H9 (cell line): ENCODE results near the gene ABHD12. TPM values are rescaled to one million over a fixed set of nuclear protein-coding genes. Genes with fewer than 3 reads are reported as not detected.

Source experiments
- DNase-seq: peaks from one replicate; pipeline ENCODE4 v3.0.0-alpha.2; 2017
- H2AFZ ChIP-seq: one replicate; pipeline ENCODE4 v1.6.1; 2013; ENCODE audit warnings: mild to moderate bottlenecking, low read length, control low read depth, moderate library complexity
- H2AK5ac ChIP-seq: 2 replicates; pipeline ENCODE4 v1.6.1; 2013; ENCODE audit warnings: low read length, control low read depth, mixed read lengths; ENCODE audit not compliant: insufficient read length
- H2BK120ac ChIP-seq: one replicate; pipeline ENCODE4 v1.6.1; 2013; ENCODE audit warnings: low read depth, mild to moderate bottlenecking, low read length, control low read depth, inconsistent platforms; ENCODE audit not compliant: poor library complexity, severe bottlenecking
- H2BK12ac ChIP-seq: 2 replicates; pipeline ENCODE4 v1.6.1; 2013; ENCODE audit warnings: low read length, control low read depth, mixed read lengths, low read depth; ENCODE audit not compliant: insufficient read length
- H2BK15ac ChIP-seq: 2 replicates; pipeline ENCODE4 v1.6.1; 2013; ENCODE audit warnings: low read depth, low read length, control low read depth
- H2BK20ac ChIP-seq: one replicate; pipeline ENCODE4 v1.6.1; 2013; ENCODE audit warnings: low read depth, mild to moderate bottlenecking, low read length, control low read depth, inconsistent platforms; ENCODE audit not compliant: poor library complexity, severe bottlenecking
- H2BK5ac ChIP-seq: 2 replicates; pipeline ENCODE4 v1.6.1; 2013; ENCODE audit warnings: low read length, control low read depth, mixed read lengths; ENCODE audit not compliant: insufficient read length
- H3K14ac ChIP-seq: 2 replicates; pipeline ENCODE4 v1.6.1; 2013; ENCODE audit warnings: low read length, control low read depth; ENCODE audit not compliant: insufficient read depth
- H3K18ac ChIP-seq: 2 replicates; pipeline ENCODE4 v1.6.1; 2013; ENCODE audit warnings: low read depth, mild to moderate bottlenecking, mixed read lengths, low read length, control low read depth; ENCODE audit not compliant: insufficient read length
- H3K23ac ChIP-seq: 2 replicates; pipeline ENCODE4 v1.6.1; 2013; ENCODE audit warnings: low read length, control low read depth, mixed read lengths, low read depth; ENCODE audit not compliant: insufficient read length
- H3K23me2 ChIP-seq: 2 replicates; pipeline ENCODE4 v1.6.1; 2013; ENCODE audit warnings: low read depth, mild to moderate bottlenecking, mixed read lengths, low read length, control low read depth; ENCODE audit not compliant: insufficient read length, poor library complexity, severe bottlenecking
- H3K27ac ChIP-seq: 2 replicates; pipeline ENCODE4 v1.5.1; 2013; ENCODE audit warnings: low read length, control low read depth, mixed read lengths, low read depth; ENCODE audit not compliant: insufficient read length
- H3K27me3 ChIP-seq: 2 replicates; pipeline ENCODE4 v1.6.1; 2013; ENCODE audit warnings: low read length, control low read depth, inconsistent platforms; ENCODE audit not compliant: insufficient read depth
- H3K4ac ChIP-seq: 2 replicates; pipeline ENCODE4 v1.6.1; 2013; ENCODE audit warnings: low read depth, mild to moderate bottlenecking, control low read depth, inconsistent platforms, low read length, moderate library complexity
- H3K4me1 ChIP-seq: 2 replicates; pipeline ENCODE4 v1.6.1; 2013; ENCODE audit warnings: low read length, control low read depth, inconsistent platforms; ENCODE audit not compliant: insufficient read depth
- H3K4me2 ChIP-seq: 2 replicates; pipeline ENCODE4 v1.6.1; 2013; ENCODE audit warnings: low read length, control low read depth, mixed read lengths; ENCODE audit not compliant: insufficient read length, insufficient read depth
- H3K56ac ChIP-seq: 2 replicates; pipeline ENCODE4 v1.6.1; 2013; ENCODE audit warnings: low read depth, mild to moderate bottlenecking, mixed read lengths, low read length, control low read depth; ENCODE audit not compliant: insufficient read length
- H3K79me1 ChIP-seq: 2 replicates; pipeline ENCODE4 v1.6.1; 2013; ENCODE audit warnings: low read depth, mild to moderate bottlenecking, moderate library complexity, low read length, control low read depth, inconsistent platforms; ENCODE audit not compliant: insufficient read depth, poor library complexity, severe bottlenecking
- H3K79me2 ChIP-seq: 2 replicates; pipeline ENCODE4 v1.6.1; 2013; ENCODE audit warnings: low read length, control low read depth, inconsistent platforms; ENCODE audit not compliant: insufficient read depth
- H3K9ac ChIP-seq: 2 replicates; pipeline ENCODE4 v1.6.1; 2013; ENCODE audit warnings: low read length, control low read depth, mixed read lengths; ENCODE audit not compliant: insufficient read length; ENCODE audit errors: extremely low read depth
- H3K9me3 ChIP-seq: one replicate; pipeline ENCODE4 v1.6.1; 2013; ENCODE audit warnings: low read depth, low read length, inconsistent platforms; ENCODE audit not compliant: control insufficient read depth
- H3T11ph ChIP-seq: one replicate; pipeline ENCODE4 v1.6.1; 2013; ENCODE audit warnings: mild to moderate bottlenecking, low read length, control low read depth, inconsistent platforms
- H4K20me1 ChIP-seq: one replicate; pipeline ENCODE4 v1.6.1; 2013; ENCODE audit not compliant: control insufficient read depth, insufficient read length, insufficient read depth
- H4K5ac ChIP-seq: 2 replicates; pipeline ENCODE4 v1.6.1; 2013; ENCODE audit warnings: low read depth, mild to moderate bottlenecking, mixed read lengths, low read length, control low read depth; ENCODE audit not compliant: insufficient read length
- H4K8ac ChIP-seq: replicated peaks from 2 replicates; pipeline ENCODE4 v1.6.1; 2013; ENCODE audit warnings: low read length, control low read depth, mixed read lengths, low read depth; ENCODE audit not compliant: insufficient read length
- H4K91ac ChIP-seq: 2 replicates; pipeline ENCODE4 v1.6.1; 2013; ENCODE audit warnings: low read depth, mild to moderate bottlenecking, moderate library complexity, mixed read lengths, low read length, control low read depth; ENCODE audit not compliant: insufficient read length
- H3K27ac Mint-ChIP-seq, 3 experiments: 2 replicates in 2 of 3; 3 replicates in 1 of 3; pipeline ENCODE4 v1.8.0; 2020 to 2021; ENCODE audit warnings: mixed read lengths in 3 of 3, mild to moderate bottlenecking in 1 of 3, moderate library complexity in 1 of 3
- H3K27me3 Mint-ChIP-seq: 2 replicates; pipeline ENCODE4 v1.8.0; 2021; ENCODE audit warnings: low read depth, mild to moderate bottlenecking, moderate library complexity, mixed read lengths
- H3K36me3 Mint-ChIP-seq, 3 experiments: 2 replicates in 2 of 3; 3 replicates in 1 of 3; pipeline ENCODE4 v1.8.0; 2020 to 2021; ENCODE audit warnings: low read depth in 3 of 3, mixed read lengths in 3 of 3; ENCODE audit not compliant: insufficient read depth in 1 of 3
- H3K4me1 Mint-ChIP-seq, 2 experiments: 2 replicates each; pipeline ENCODE4 v1.8.0; 2020; ENCODE audit warnings: mixed read lengths in 2 of 2
- H3K4me3 Mint-ChIP-seq, 2 experiments: 2 replicates in 1 of 2; 3 replicates in 1 of 2; pipeline ENCODE4 v1.8.0; 2020 to 2021; ENCODE audit warnings: mild to moderate bottlenecking in 2 of 2, mixed read lengths in 2 of 2, moderate library complexity in 1 of 2
- H3K9me3 Mint-ChIP-seq, 2 experiments: 2 replicates in 1 of 2; 3 replicates in 1 of 2; pipeline ENCODE4 v1.8.0; 2020; ENCODE audit warnings: mild to moderate bottlenecking in 2 of 2, mixed read lengths in 2 of 2, moderate library complexity in 1 of 2
- CTCF ChIP-seq: fragments of 200-600 bp; sonication (generic); conservative IDR thresholded peaks from 3 replicates; pipeline ENCODE4 v1.8.0; 2021; ENCODE audit warnings: antibody characterized with exemption, mild to moderate bottlenecking
- whole genome bisulfite sequencing: extraction: QIAGEN DNeasy Blood & Tissue Kit; methylation state at CpG from one replicate; pipeline ENCODE4 v1.1.7; 2013; ENCODE audit warnings: missing lambda C conversion rate, low lambda C conversion rate, mixed read lengths; ENCODE audit not compliant: insufficient read length; ENCODE audit errors: extremely low coverage; 5-methylcytosine and 5-hydroxymethylcytosine counted together
- total RNA-seq: library from RNA; stranded (reverse); gene quantifications from 2 replicates; pipeline ENCODE4 v1.2.1, GENCODE V29; 2021

The ABHD12 gene
- total RNA-seq, 1 experiment from 2014 or later = 54.4 TPM

DNA sequence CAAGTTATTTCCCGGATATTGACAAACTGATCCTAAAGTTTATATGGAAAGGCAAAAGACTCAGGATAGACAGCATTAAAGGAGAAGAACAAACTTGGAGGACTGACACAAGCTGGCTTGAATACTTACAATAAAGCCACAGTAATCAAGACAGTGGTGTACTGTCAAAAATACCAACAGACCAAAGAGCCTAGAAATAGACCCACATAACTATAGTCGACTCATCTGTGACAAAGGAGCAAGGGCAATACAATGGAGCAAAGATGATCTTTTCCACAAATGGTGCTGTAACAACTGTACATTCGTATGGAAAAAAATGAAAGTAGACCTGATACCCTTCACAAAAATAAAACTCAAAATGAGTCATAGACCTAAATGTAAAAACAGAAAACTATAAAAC, 46.0 kb downstream of the ABHD12 start:
- Histone ChIP-seq H2BK20ac (no peak overlapping the region), H4K91ac (no peak overlapping the region), H3K9ac (no peak overlapping the region), H3K14ac (no peak overlapping the region), H3K79me1 (peaks cover 2% of the 10 kb centered on the region), H3K9me3 (no peaks in the 10 kb centered on the region), H3K79me2 (peaks cover 3% of the 10 kb centered on the region; the same call in 1 of the 2 replicates), H2BK5ac (no peak overlapping the region), H2BK12ac (no peak overlapping the region), H3K23me2 (no peaks in the 10 kb centered on the region), H4K5ac (no peak overlapping the region), H3T11ph (no peak overlapping the region), H3K27me3 (no peaks in the 10 kb centered on the region), H4K20me1 (no peaks in the 10 kb centered on the region), H2AFZ (no peak overlapping the region), H3K4ac (no peak overlapping the region), H2BK120ac (no peak overlapping the region), H3K18ac (no peak overlapping the region), H3K4me1 (peaks cover 3% of the 10 kb centered on the region), H3K27ac (no peak overlapping the region), H2AK5ac (no peak overlapping the region), H4K8ac (no peak overlapping the region), H2BK15ac (no peak overlapping the region), H3K4me2 (no peak overlapping the region), H3K56ac (no peak overlapping the region), H3K23ac (no peak overlapping the region)
- no peaks in the 10 kb centered on the region for H3K27me3 Mint-ChIP-seq
- WGBS = no CpG with 5 or more reads among the region's 3 CpGs
- H3K9me3 Mint-ChIP-seq = no peaks in the 10 kb centered on the region
- H3K4me1 Mint-ChIP-seq = peaks cover 14% of the 10 kb centered on the region in 2 experiments
- H3K36me3 Mint-ChIP-seq = peaks cover 0 to 8% (median 6%) of the 10 kb centered on the region in 3 experiments; a peak in 4 of 7 replicates
- no peak for TF ChIP-seq CTCF
- no peak overlapping the region for H3K27ac Mint-ChIP-seq
- no peak overlapping the region for H3K4me3 Mint-ChIP-seq
- DNase-seq = no peak
